ENCODE data around the gene ZNF525. TPM values are rescaled to one million over a fixed set of nuclear protein-coding genes. Genes with fewer than 3 reads are reported as not detected.
"Not testable (repeated sequence)": the region's sequence is repeated elsewhere in the genome, so short reads cannot be mapped to it uniquely, and the experiment has no call there.

Gene ZNF525
- total and polyA plus RNA-seq, 11 donors, result 1.6 to 6.0 (median 3.6) TPM

- WGBS, 4 donors, result 0 to 1% (median 0%) methylated on average over 36 to 58 of the region's 58 CpGs
- Histone ChIP-seq H3K4me3 (peak within 1 kb of the TSS; percentile 64 to 94 (median 79)), H3K36me3 (peaks cover 0 to 24% (median 21%) of the 10 kb centered on the region in 9 donors), H3K4me1 (peaks cover 0 to 29% (median 17%) of the 10 kb centered on the region in 12 donors), H3K27me3 (no peaks in the 10 kb centered on the region), H3K27ac (peak within 1 kb of the TSS; percentile 51 to 87 (median 78)), H3K9me3 (no peaks in the 10 kb centered on the region)
- intact Hi-C loops (cut with DNase I), result no loop called here
- TF ChIP-seq POLR2A (IDR thresholded peaks at IDR 0.05), result peak in 1 of 2 donors; percentile 79
- TF ChIP-seq, protein P1, sequence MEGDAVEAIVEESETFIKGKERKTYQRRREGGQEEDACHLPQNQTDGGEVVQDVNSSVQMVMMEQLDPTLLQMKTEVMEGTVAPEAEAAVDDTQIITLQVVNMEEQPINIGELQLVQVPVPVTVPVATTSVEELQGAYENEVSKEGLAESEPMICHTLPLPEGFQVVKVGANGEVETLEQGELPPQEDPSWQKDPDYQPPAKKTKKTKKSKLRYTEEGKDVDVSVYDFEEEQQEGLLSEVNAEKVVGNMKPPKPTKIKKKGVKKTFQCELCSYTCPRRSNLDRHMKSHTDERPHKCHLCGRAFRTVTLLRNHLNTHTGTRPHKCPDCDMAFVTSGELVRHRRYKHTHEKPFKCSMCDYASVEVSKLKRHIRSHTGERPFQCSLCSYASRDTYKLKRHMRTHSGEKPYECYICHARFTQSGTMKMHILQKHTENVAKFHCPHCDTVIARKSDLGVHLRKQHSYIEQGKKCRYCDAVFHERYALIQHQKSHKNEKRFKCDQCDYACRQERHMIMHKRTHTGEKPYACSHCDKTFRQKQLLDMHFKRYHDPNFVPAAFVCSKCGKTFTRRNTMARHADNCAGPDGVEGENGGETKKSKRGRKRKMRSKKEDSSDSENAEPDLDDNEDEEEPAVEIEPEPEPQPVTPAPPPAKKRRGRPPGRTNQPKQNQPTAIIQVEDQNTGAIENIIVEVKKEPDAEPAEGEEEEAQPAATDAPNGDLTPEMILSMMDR (IDR thresholded peaks at IDR 0.05), result peak; percentile 38 to 78 (median 58)
- DNase-seq, result peak; percentile 94 to 98 (median 95)
- peak; percentile 99 to 100 (median 100) for ATAC-seq
Measured at GRCh38 chr19:53394974-53395839, 29.7 kb downstream of the ZNF525 start, which contains the start of gene ZNF765. ZNF765 (plus strand) TSS chr19:53395149; CDS start chr19:53398016, 2,867 bp downstream.

- H3K4me1 ChIP-seq, result peaks cover 0 to 29% (median 17%) of the 10 kb centered on the region in 12 donors
- WGBS, 4 donors, result 10 to 14% (median 12%) methylated on average over 9 of the region's 9 CpGs
- DNase-seq; H3K9me3 ChIP-seq; ATAC-seq; H3K27me3 ChIP-seq; intact Hi-C loops (cut with DNase I): not testable (repeated sequence)
- H3K27ac ChIP-seq, result peak overlapping the region in 8 of 12 donors; percentile 75 to 87 (median 81)
- peaks cover 0 to 32% (median 29%) of the 10 kb centered on the region in 9 donors for H3K36me3 ChIP-seq
- peak overlapping the region; percentile 64 to 94 (median 79) for H3K4me3 ChIP-seq
Measured at GRCh38 chr19:53395840-53396524, 30.5 kb downstream of the ZNF525 start.

- peaks cover 0 to 29% (median 17%) of the 10 kb centered on the region in 12 donors for H3K4me1 ChIP-seq
- no peaks in the 10 kb centered on the region for H3K9me3 ChIP-seq
- intact Hi-C loops (cut with DNase I), result no loop called here
- peak overlapping the region in 5 of 12 donors; percentile 74 to 89 (median 79) for H3K4me3 ChIP-seq
- TF ChIP-seq, protein P1 (IDR thresholded peaks at IDR 0.05), result no peak
- TF ChIP-seq POLR2A (IDR thresholded peaks at IDR 0.05), result no peak
- 9 to 12% (median 10%) methylated on average over 1 of the region's 1 CpG for WGBS, 4 donors
- H3K27ac ChIP-seq, result no peak overlapping the region
- ATAC-seq, result no peak
- DNase-seq, result no peak
- H3K27me3 ChIP-seq, result no peaks in the 10 kb centered on the region
- peaks cover 0 to 35% (median 30%) of the 10 kb centered on the region in 9 donors for H3K36me3 ChIP-seq
Measured at GRCh38 chr19:53396525-53396868, 31.0 kb downstream of the ZNF525 start.

- H3K27me3 ChIP-seq; DNase-seq; H3K4me3 ChIP-seq; ATAC-seq; intact Hi-C loops (cut with DNase I); H3K27ac ChIP-seq; H3K9me3 ChIP-seq: not testable (repeated sequence)
- Histone ChIP-seq H3K36me3 (peaks cover under 1 to 49% (median 39%) of the 10 kb centered on the region in 9 donors), H3K4me1 (peaks cover 0 to 29% (median 17%) of the 10 kb centered on the region in 12 donors)
- WGBS, 4 donors, result 89 to 100% (median 92%) methylated on average over 1 of the region's 1 CpG
Measured at GRCh38 chr19:53397918-53398317, 32.4 kb downstream of the ZNF525 start.
